ENCODE results near the gene APBB1IP.

APBB1IP gene

GRCh38 chr10:26451903-26452302, 13.8 kb downstream of the APBB1IP start:
- TF ChIP-seq, protein P1, sequence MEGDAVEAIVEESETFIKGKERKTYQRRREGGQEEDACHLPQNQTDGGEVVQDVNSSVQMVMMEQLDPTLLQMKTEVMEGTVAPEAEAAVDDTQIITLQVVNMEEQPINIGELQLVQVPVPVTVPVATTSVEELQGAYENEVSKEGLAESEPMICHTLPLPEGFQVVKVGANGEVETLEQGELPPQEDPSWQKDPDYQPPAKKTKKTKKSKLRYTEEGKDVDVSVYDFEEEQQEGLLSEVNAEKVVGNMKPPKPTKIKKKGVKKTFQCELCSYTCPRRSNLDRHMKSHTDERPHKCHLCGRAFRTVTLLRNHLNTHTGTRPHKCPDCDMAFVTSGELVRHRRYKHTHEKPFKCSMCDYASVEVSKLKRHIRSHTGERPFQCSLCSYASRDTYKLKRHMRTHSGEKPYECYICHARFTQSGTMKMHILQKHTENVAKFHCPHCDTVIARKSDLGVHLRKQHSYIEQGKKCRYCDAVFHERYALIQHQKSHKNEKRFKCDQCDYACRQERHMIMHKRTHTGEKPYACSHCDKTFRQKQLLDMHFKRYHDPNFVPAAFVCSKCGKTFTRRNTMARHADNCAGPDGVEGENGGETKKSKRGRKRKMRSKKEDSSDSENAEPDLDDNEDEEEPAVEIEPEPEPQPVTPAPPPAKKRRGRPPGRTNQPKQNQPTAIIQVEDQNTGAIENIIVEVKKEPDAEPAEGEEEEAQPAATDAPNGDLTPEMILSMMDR (IDR thresholded peaks at IDR 0.05; ENCODE audit: control insufficient read depth, extremely low read depth, insufficient read depth) = no peak
- DNase-seq (ENCODE audit: low read depth) = no peak
- no peak overlapping the region for H3K4me3 ChIP-seq (ENCODE audit: low read depth, low read length)

GRCh38 chr10:26453850-26454249, 15.7 kb downstream of the APBB1IP start:
- DNase-seq (ENCODE audit: low read depth) = no peak
- H3K4me3 ChIP-seq (ENCODE audit: low read depth, low read length) = no peak overlapping the region
- TF ChIP-seq, protein P1 (IDR thresholded peaks at IDR 0.05; ENCODE audit: control insufficient read depth, extremely low read depth, insufficient read depth) = no peak

DNA sequence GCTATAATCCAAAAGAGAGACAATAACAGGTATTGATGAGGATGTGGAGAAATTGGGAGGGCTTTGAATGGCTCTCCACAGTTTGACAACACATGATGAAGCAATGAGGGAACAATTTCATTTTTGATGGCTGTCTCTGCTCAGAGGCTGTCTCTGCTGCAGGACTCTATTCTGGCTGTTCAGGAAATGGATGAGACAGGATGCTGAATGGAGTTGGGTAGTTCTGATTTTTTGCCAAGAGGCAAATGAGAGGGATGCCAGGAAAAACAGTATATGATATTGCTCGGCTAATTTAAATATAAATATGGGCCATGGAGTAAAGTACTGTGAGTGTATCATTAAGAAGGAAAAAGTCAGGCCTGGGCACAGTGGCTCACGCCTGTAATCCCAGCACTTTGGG, 16.8 kb downstream of the APBB1IP start:
- no peak for DNase-seq (ENCODE audit: low read depth)
- no peak overlapping the region for H3K4me3 ChIP-seq (ENCODE audit: low read depth, low read length)
- TF ChIP-seq, protein P1 (IDR thresholded peaks at IDR 0.05; ENCODE audit: control insufficient read depth, extremely low read depth, insufficient read depth) = no peak

DNA sequence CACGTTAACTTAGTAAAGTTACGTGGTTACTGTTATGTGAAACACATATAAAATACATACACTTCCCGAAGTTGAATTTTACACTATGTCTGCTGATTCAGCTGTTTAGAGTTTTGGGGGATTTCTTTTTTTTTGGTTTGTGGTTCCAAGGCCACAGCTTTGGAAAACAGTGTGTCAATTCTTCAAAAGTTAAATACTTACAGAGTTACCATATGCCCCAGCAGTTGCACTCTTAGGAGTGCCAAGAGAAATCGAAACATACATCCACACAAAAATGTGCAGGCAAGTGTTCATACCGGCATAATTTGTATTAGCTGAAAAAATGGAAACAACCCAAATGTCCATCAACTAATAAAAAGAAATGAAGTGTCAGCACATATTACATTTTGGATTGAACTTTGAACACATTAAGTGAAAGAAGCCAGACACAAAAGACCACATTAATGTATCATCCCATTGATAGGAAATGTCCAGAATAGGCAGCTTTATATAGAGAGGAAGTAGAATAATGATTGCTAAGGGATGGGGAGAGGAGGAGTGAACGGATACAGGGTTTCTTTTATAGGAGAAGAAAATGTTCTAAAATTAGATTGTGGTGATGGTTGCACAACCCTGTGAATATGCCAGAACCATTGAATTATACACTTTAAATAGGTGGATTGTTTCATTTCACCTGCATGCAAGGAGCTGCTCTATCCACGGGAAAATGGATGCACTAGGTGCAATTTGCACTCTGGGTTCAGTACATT, 17.6 kb downstream of the APBB1IP start:
- no peak overlapping the region for H3K4me3 ChIP-seq (ENCODE audit: low read depth, low read length)
- no peak for DNase-seq (ENCODE audit: low read depth)
- TF ChIP-seq, protein P1 (IDR thresholded peaks at IDR 0.05; ENCODE audit: control insufficient read depth, extremely low read depth, insufficient read depth) = no peak

DNA sequence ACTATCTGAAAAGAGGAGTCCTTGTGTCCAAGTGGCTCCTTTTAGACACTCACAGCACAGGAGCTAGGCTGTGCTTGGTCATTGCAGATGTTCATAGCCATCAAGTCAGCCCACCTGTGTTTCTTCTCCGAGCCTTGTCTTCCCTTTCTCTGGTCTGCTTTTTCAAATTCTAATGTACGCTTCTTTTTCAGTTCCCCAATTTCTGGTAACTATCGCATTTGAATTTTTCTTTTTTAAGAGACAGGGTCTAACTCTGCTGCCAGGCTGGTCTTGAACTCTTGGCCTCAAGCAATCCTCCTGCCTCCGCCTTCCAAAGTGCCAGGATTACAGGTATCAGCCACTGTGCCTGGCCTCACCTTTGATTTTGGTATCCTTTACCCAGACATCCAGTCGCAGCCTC, 18.9 kb downstream of the APBB1IP start:
- TF ChIP-seq, protein P1 (IDR thresholded peaks at IDR 0.05; ENCODE audit: control insufficient read depth, extremely low read depth, insufficient read depth) = no peak
- no peak overlapping the region for H3K4me3 ChIP-seq (ENCODE audit: low read depth, low read length)
- no peak for DNase-seq (ENCODE audit: low read depth)

- DNase-seq (ENCODE audit: low read depth) = no peak
- TF ChIP-seq, protein P1 (IDR thresholded peaks at IDR 0.05; ENCODE audit: control insufficient read depth, extremely low read depth, insufficient read depth) = no peak
- H3K4me3 ChIP-seq (ENCODE audit: low read depth, low read length) = no peak overlapping the region
Observed at GRCh38 chr10:26460736-26461135, 22.6 kb downstream of the APBB1IP start.

DNA sequence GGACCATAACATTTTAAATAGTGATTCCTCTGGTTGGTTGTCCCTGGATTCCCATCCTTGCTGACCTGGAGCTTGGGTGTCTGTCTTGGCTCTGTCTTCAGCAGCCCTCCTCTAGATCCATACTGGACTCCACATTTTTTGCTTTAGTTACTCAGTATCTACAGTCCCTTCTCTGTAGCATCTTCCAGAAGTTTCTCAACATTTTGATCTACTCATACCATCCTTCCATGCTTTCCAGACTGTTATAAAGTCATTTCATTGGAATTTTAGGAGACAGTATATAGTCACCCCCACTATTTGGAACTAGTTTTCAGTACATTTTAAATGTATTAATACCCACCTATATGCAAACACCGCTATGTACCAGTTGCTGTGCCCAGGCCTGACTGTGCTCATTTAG, 25.8 kb downstream of the APBB1IP start:
- no peak for DNase-seq (ENCODE audit: low read depth)
- H3K4me3 ChIP-seq (ENCODE audit: low read depth, low read length) = no peak overlapping the region
- TF ChIP-seq, protein P1 (IDR thresholded peaks at IDR 0.05; ENCODE audit: control insufficient read depth, extremely low read depth, insufficient read depth) = no peak

Data from LNCaP clone FGC (cell line).